Loucy (cell line): ENCODE data around the gene TIMP2.
"Not testable (repeated sequence)": the region's sequence is repeated elsewhere in the genome, so short reads cannot be mapped to it uniquely, and the experiment has no call there.

Experiments
- EZH2phosphoT487 ChIP-seq: fragments of 200-600 bp; IDR thresholded peaks from 2 replicates; pipeline ENCODE4 v1.6.1; 2018; ENCODE audit warnings: antibody characterized with exemption, mild to moderate bottlenecking, moderate library complexity, borderline replicate concordance
- TF ChIP-seq, protein P1 (sequence below): fragments of 200-600 bp; sonication (generic); conservative IDR thresholded peaks from 2 replicates; pipeline ENCODE4 v1.5.1; 2014; ENCODE audit warnings: mild to moderate bottlenecking, antibody characterized with exemption, low read length

DNA sequence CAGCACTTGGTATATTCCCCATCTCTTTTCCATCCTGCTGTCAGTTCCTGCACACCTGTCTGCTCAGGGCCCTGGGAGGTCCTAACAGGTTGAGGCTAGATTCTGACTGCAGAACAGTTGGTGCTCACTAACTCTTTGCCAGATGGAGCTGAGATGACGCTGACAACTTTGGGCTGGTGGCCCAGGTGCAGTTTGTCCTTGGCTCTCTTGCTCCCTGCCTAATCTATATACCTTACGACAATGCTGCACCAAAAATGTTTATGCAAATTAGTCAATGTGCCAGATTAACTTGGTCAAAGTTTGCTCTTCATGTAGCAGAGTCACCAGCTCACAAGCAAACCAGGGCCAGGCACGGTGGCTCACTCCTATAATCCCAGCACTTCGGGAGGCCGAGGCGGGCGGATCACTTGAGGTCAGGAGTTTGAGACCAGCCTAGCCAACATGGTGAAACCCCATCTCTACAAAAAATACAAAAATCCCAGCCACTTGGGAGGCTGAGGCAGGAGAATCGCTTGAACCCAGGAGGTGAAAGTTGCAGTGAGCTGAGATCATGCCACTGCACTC is 48.2 kb downstream of the TIMP2 start:
- TF ChIP-seq, protein P1, sequence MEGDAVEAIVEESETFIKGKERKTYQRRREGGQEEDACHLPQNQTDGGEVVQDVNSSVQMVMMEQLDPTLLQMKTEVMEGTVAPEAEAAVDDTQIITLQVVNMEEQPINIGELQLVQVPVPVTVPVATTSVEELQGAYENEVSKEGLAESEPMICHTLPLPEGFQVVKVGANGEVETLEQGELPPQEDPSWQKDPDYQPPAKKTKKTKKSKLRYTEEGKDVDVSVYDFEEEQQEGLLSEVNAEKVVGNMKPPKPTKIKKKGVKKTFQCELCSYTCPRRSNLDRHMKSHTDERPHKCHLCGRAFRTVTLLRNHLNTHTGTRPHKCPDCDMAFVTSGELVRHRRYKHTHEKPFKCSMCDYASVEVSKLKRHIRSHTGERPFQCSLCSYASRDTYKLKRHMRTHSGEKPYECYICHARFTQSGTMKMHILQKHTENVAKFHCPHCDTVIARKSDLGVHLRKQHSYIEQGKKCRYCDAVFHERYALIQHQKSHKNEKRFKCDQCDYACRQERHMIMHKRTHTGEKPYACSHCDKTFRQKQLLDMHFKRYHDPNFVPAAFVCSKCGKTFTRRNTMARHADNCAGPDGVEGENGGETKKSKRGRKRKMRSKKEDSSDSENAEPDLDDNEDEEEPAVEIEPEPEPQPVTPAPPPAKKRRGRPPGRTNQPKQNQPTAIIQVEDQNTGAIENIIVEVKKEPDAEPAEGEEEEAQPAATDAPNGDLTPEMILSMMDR: not testable (repeated sequence)
- not testable (repeated sequence) for TF ChIP-seq EZH2phosphoT487
